HCT116 (cell line): ENCODE data around the gene RPS6KL1. TPM values are rescaled to one million over a fixed set of nuclear protein-coding genes. Genes with fewer than 3 reads are reported as not detected.

Experiments
- ATAC-seq: fragments of 200-7000 bp; cut with Tn5 transposase; 2 replicates; pipeline ENCODE4 v1.9.1; 2020; ENCODE audit warnings: mild to moderate bottlenecking, moderate library complexity
- BruUV-seq: library from RNA; stranded (reverse); fragments of 400-500 nt; replicated peaks from 2 replicates; lab custom pipeline; 2021; lab: Mats Ljungman, UMichigan
- CTCF ChIA-PET: fragments of 300-600 bp; sonication (Branson Sonifier 250); formaldehyde crosslinking; loops from one replicate; lab custom pipeline; 2021; ENCODE audit warnings: antibody characterized with exemption; lab: Charles Lee
- POLR2A ChIA-PET: fragments of 300-600, 350-600 bp; sonication (Branson Sonifier 250); formaldehyde crosslinking; loops from one replicate; lab custom pipeline; 2021; ENCODE audit warnings: antibody characterized with exemption; lab: Charles Lee
- RAD21 ChIA-PET, 2 experiments: fragments of 300-600 bp; sonication (Branson Sonifier 250); formaldehyde crosslinking; loops; one replicate each; lab custom pipeline; 2023; ENCODE audit warnings: low total read pairs in 2 of 2; ENCODE audit not compliant: uncharacterized antibody in 2 of 2, unreplicated experiment in 2 of 2, low non-redundant PET in 1 of 2; lab: Charles Lee
- DNase-seq: peaks from one replicate; pipeline ENCODE4 v3.0.0-alpha.2; 2010; ENCODE audit warnings: low read depth, low spot score
- H2AFZ ChIP-seq: fragments of 200-600 bp; shearing (Covaris generic), sonication (generic); 2 replicates; pipeline ENCODE4 v1.6.1; 2017; ENCODE audit warnings: low read depth, mixed run types, mixed read lengths, antibody characterized with exemption, low read length; ENCODE audit not compliant: poor library complexity, severe bottlenecking
- H3K27ac ChIP-seq: 2 replicates; pipeline ENCODE4 v1.5.1; 2012; ENCODE audit warnings: low read depth, low read length
- H3K27me3 ChIP-seq: fragments of 200-600 bp; sonication (generic); 2 replicates; pipeline ENCODE4 v1.6.1; 2016; ENCODE audit warnings: mixed run types, low read length, mixed read lengths; ENCODE audit not compliant: insufficient read depth
- H3K36me3 ChIP-seq, 2 experiments: fragments of 200-500 bp in 1 of 2; fragments of 200-600 bp in 1 of 2; sonication (Bioruptor generic) in 1 of 2; sonication (generic) in 1 of 2; 2 replicates each; pipeline versions ENCODE4 v1.5.1 to v1.6.1; 2014 to 2016; ENCODE audit warnings: low read length in 2 of 2, inconsistent platforms in 1 of 2, mixed read lengths in 1 of 2, mixed run types in 1 of 2; ENCODE audit not compliant: insufficient read depth in 2 of 2, control insufficient read depth in 1 of 2
- H3K4me1 ChIP-seq, 2 experiments: fragments of 200-600 bp in 1 of 2; sonication (generic) in 1 of 2; 2 replicates each; pipeline versions ENCODE4 v1.5.1 to v1.6.1; 2012 to 2017; ENCODE audit warnings: low read length in 2 of 2, inconsistent platforms in 1 of 2, mild to moderate bottlenecking in 1 of 2, mixed read lengths in 1 of 2, mixed run types in 1 of 2, moderate library complexity in 1 of 2; ENCODE audit not compliant: insufficient read depth in 2 of 2, control insufficient read depth in 1 of 2
- H3K4me2 ChIP-seq: fragments of 200-600 bp; sonication (generic); 2 replicates; pipeline ENCODE4 v1.6.1; 2017; ENCODE audit warnings: mixed run types, low read length, mixed read lengths
- H3K4me3 ChIP-seq, 2 experiments: fragments of 200-600 bp in 1 of 2; sonication (generic) in 1 of 2; replicated peaks in 1 of 2; 2 replicates each; pipeline ENCODE4 v1.5.1; 2011 to 2016; ENCODE audit warnings: low read length in 2 of 2, control low read depth in 1 of 2, low read depth in 1 of 2, mild to moderate bottlenecking in 1 of 2, mixed read lengths in 1 of 2, mixed run types in 1 of 2
- H3K79me2 ChIP-seq: fragments of 200-600 bp; sonication (generic); 2 replicates; pipeline ENCODE4 v1.6.1; 2017; ENCODE audit warnings: mild to moderate bottlenecking, mixed run types, low read length, moderate library complexity, mixed read lengths; ENCODE audit not compliant: insufficient read depth
- H3K9ac ChIP-seq: fragments of 200-600 bp; sonication (generic); 2 replicates; pipeline ENCODE4 v1.6.1; 2016; ENCODE audit warnings: low read length, mixed read lengths
- H3K9me2 ChIP-seq: fragments of 200-600 bp; sonication (generic), shearing (Covaris generic); 2 replicates; pipeline ENCODE4 v1.6.1; 2017; ENCODE audit warnings: mixed run types, mild to moderate bottlenecking, moderate library complexity; ENCODE audit not compliant: insufficient read depth
- H3K9me3 ChIP-seq, 2 experiments: fragments of 200-500 bp in 1 of 2; fragments of 200-600 bp in 1 of 2; sonication (Bioruptor generic) in 1 of 2; sonication (generic) in 1 of 2; 2 replicates each; pipeline ENCODE4 v1.6.1; 2014 to 2017; ENCODE audit warnings: low read length in 2 of 2, mixed read lengths in 2 of 2, inconsistent platforms in 1 of 2, low read depth in 1 of 2, mild to moderate bottlenecking in 1 of 2, mixed run types in 1 of 2, moderate library complexity in 1 of 2; ENCODE audit not compliant: control insufficient read depth in 1 of 2, insufficient read depth in 1 of 2
- H4K20me1 ChIP-seq: fragments of 200-600 bp; sonication (generic), shearing (Covaris generic); 2 replicates; pipeline ENCODE4 v1.6.1; 2017; ENCODE audit warnings: mixed run types, mild to moderate bottlenecking, moderate library complexity; ENCODE audit not compliant: insufficient read depth
- CTCF ChIP-seq, 3 experiments: fragments of 200-600 bp in 1 of 3; sonication (generic) in 1 of 3; IDR thresholded peaks in 2 of 3; conservative IDR thresholded peaks in 1 of 3; 2 replicates each; pipeline ENCODE4 v1.5.1; 2012 to 2017; ENCODE audit warnings: low read depth in 2 of 3, low read length in 2 of 3, antibody characterized with exemption in 1 of 3, borderline replicate concordance in 1 of 3, control low read depth in 1 of 3, mild to moderate bottlenecking in 1 of 3, mixed read lengths in 1 of 3, mixed run types in 1 of 3, moderate library complexity in 1 of 3; ENCODE audit not compliant: insufficient read depth in 1 of 3
- EGR1 ChIP-seq: IDR thresholded peaks from 2 replicates; pipeline ENCODE4 v1.6.1; 2012; ENCODE audit warnings: low read depth
- FOSL1 ChIP-seq: IDR thresholded peaks from 2 replicates; pipeline ENCODE4 v1.6.1; 2012; ENCODE audit warnings: low read depth
- JUND ChIP-seq: IDR thresholded peaks from 2 replicates; pipeline ENCODE4 v1.6.1; 2012
- MAX ChIP-seq: IDR thresholded peaks from 2 replicates; pipeline ENCODE4 v1.6.1; 2012
- POLR2A ChIP-seq: IDR thresholded peaks from 2 replicates; pipeline ENCODE4 v1.7.0; 2011; ENCODE audit warnings: borderline replicate concordance; ENCODE audit not compliant: insufficient read depth, insufficient read length; ENCODE audit errors: extremely low read depth
- REST ChIP-seq: IDR thresholded peaks from 2 replicates; pipeline ENCODE4 v1.6.1; 2012; ENCODE audit warnings: low read depth
- SIN3A ChIP-seq: IDR thresholded peaks from 2 replicates; pipeline ENCODE4 v1.6.1; 2012; ENCODE audit warnings: low read depth
- SP1 ChIP-seq: IDR thresholded peaks from 2 replicates; pipeline ENCODE4 v1.6.1; 2012; ENCODE audit warnings: low read depth
- SRF ChIP-seq: IDR thresholded peaks from 2 replicates; pipeline ENCODE4 v1.6.1; 2012; ENCODE audit warnings: low read depth
- TCF7L2 ChIP-seq: IDR thresholded peaks from 2 replicates; pipeline ENCODE4 v1.7.0; 2011; ENCODE audit warnings: borderline replicate concordance, inconsistent platforms; ENCODE audit not compliant: insufficient read depth, insufficient read length; ENCODE audit errors: extremely low read depth
- YY1 ChIP-seq: IDR thresholded peaks from 2 replicates; pipeline ENCODE4 v1.6.1; 2011; ENCODE audit warnings: low read length, low read depth, moderate library complexity, mild to moderate bottlenecking; ENCODE audit not compliant: insufficient replicate concordance; ENCODE audit errors: extremely low read depth
- ZBTB33 ChIP-seq: IDR thresholded peaks from 2 replicates; pipeline ENCODE4 v1.6.1; 2011; ENCODE audit warnings: mild to moderate bottlenecking, low read length, moderate library complexity; ENCODE audit not compliant: insufficient replicate concordance; ENCODE audit errors: extremely low read depth
- ZFX ChIP-seq: fragments of 450-650 bp; IDR thresholded peaks from 2 replicates; pipeline ENCODE4 v1.6.1; 2017
- ZNF274 ChIP-seq: fragments of 200-500 bp; sonication (Bioruptor generic); IDR thresholded peaks from 2 replicates; pipeline ENCODE4 v1.6.1; 2014; ENCODE audit warnings: mild to moderate bottlenecking, low read depth, low read length, inconsistent platforms
- intact Hi-C: fragments of 100-400 bp; cut with micrococcal nuclease; formaldehyde crosslinking; loops from 2 replicates; pipeline ENCODE4 v1.10.0; 2022
- total RNA-seq: library from RNA; stranded (reverse); gene quantifications from one replicate; pipeline ENCODE4 v1.2.1, GENCODE V29; 2021; ENCODE audit not compliant: unreplicated experiment

Gene RPS6KL1
- total RNA-seq, 1 experiment from 2014 or later: 6.7 TPM

GRCh38 chr14:74890262-74890661 lies 32.8 kb downstream of the RPS6KL1 start (continued):
- TF ChIP-seq REST (no peak), ZNF274 (no peak), EGR1 (no peak)

GRCh38 chr14:74888164-74889158 lies 34.6 kb downstream of the RPS6KL1 start:
- H3K4me1 ChIP-seq: peaks cover 21 to 26% of the 10 kb centered on the region in 2 experiments
- H3K4me3 ChIP-seq: no peak overlapping the region
- H3K9me2 ChIP-seq: no peaks in the 10 kb centered on the region
- BruUV-seq: no TSS peak
- ATAC-seq: peak; percentile 69
- H3K9me3 ChIP-seq: no peaks in the 10 kb centered on the region
- ChIA-PET POLR2A (no interaction called here), RAD21 (no interaction called here), CTCF (interaction anchor here (1.1 to 1.7 kb wide), 3 partner anchors 10 to 28 kb away, joined by 3 to 5 read pairs (median 3); no protein-coding TSS in a partner anchor)
- H3K36me3 ChIP-seq: peaks cover 37 to 55% of the 10 kb centered on the region in 2 experiments; a peak in 3 of 4 replicates
- peak overlapping the region; percentile 29 for H3K27ac ChIP-seq
- peaks cover 11% of the 10 kb centered on the region; the same call in 1 of the 2 replicates for H4K20me1 ChIP-seq
- H2AFZ ChIP-seq: no peak overlapping the region
- H3K27me3 ChIP-seq: no peaks in the 10 kb centered on the region
- intact Hi-C loops: no loop called here
- H3K4me2 ChIP-seq: peak overlapping the region; percentile 28; the same call in 1 of the 2 replicates
- peaks cover 69% of the 10 kb centered on the region for H3K79me2 ChIP-seq
- no peak overlapping the region for H3K9ac ChIP-seq
- peak; percentile 4 for DNase-seq
- TF ChIP-seq MAX: no peak
- TF ChIP-seq TCF7L2: no peak
- no peak for TF ChIP-seq ZNF274
- TF ChIP-seq FOSL1: no peak; the same call in 1 of the 2 replicates
- no peak for TF ChIP-seq POLR2A
- TF ChIP-seq JUND: no peak
- no peak for TF ChIP-seq SRF
- TF ChIP-seq YY1: no peak
- TF ChIP-seq SP1: no peak
- TF ChIP-seq SIN3A: no peak
- no peak for TF ChIP-seq ZFX
- no peak for TF ChIP-seq CTCF (IDR thresholded peaks at IDR 0.05 in 2 of 3, conservative IDR thresholded peaks at IDR 0.05 in 1 of 3; ENCODE audit: borderline replicate concordance in 1 of 3, insufficient read depth in 1 of 3, low read depth in 2 of 3, low read length in 2 of 3)
- TF ChIP-seq ZBTB33: no peak
